ENCODE measurements around the gene SCGB2A2. TPM values are rescaled to one million over a fixed set of nuclear protein-coding genes. Genes with fewer than 3 reads are reported as not detected.

SCGB2A2 gene
- total and polyA plus RNA-seq, 5 donors from 2014 or later, result not detected

DNA sequence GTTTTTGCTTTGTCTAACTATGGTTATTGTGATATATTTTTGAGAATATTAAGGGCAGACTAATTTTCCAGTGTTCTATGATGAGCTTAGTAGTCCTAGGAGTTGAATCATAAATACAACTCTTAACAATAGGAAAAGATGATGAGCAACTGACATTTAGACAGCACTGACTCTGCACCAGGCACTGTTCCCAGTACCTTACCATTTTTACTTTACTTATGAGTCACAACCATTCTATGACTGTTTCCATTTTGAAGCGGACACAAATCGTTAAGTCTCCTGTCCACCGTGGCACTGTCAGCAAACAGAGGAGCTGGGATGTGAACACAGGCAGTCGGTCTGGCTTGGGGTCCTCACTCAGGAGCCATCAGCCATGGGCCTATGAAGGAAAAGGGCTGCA lies 3.4 kb upstream of the SCGB2A2 start:
- Mint-ChIP-seq H3K9me3 (peaks cover 0 to 7% (median 0%) of the 10 kb centered on the region in 7 donors), H3K4me1 (no peaks in the 10 kb centered on the region), H3K4me3 (no peak overlapping the region), H3K36me3 (no peaks in the 10 kb centered on the region), H3K27ac (no peak overlapping the region), H3K27me3 (peaks cover 29% of the 10 kb centered on the region)
- H3K27me3 ChIP-seq (ENCODE audit: control insufficient read depth, insufficient read depth, low read length), result peaks cover 1% of the 10 kb centered on the region
- no peak overlapping the region for H3K4me3 ChIP-seq (ENCODE audit: low read depth, low read length)
- H3K4me1 ChIP-seq (ENCODE audit: control insufficient read depth, insufficient read depth, low read length, poor library complexity, severe bottlenecking), result no peaks in the 10 kb centered on the region
- ATAC-seq (ENCODE audit: low read depth in 2 of 2) (no peak), DNase-seq (peak in 1 of 3 donors; percentile 30)
- H3K36me3 ChIP-seq (ENCODE audit: control insufficient read depth, insufficient read depth, low read length), result no peaks in the 10 kb centered on the region
- no peak overlapping the region for H3K27ac ChIP-seq (ENCODE audit: insufficient read depth, low read length, poor library complexity, severe bottlenecking)
- H3K9me3 ChIP-seq (ENCODE audit: control insufficient read depth in 2 of 2, low read length in 2 of 2), result no peaks in the 10 kb centered on the region

DNA sequence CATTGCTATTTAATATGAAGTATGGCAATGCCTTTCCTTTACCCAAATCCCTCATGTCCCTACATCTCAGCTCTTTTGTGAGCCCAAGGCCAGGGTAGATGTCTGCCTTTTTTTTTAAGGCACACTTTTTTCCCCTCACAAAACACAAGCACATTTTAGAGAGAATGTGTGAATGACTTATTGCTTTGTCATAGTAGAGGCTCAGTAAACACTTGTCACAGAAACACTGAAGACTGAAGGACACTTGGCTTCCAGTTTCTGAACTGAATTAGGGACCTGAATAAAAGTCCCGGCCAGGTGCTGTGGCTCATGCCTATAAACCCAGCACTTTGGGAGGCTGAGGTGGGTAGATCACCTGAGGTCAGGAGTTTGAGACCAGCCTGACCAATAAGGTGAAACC lies 2.9 kb upstream of the SCGB2A2 start:
- H3K4me3 ChIP-seq (ENCODE audit: low read depth, low read length), result no peak overlapping the region
- H3K27me3 ChIP-seq (ENCODE audit: control insufficient read depth, insufficient read depth, low read length), result peaks cover 1% of the 10 kb centered on the region
- H3K36me3 ChIP-seq (ENCODE audit: control insufficient read depth, insufficient read depth, low read length), result no peaks in the 10 kb centered on the region
- Mint-ChIP-seq H3K4me1 (no peaks in the 10 kb centered on the region), H3K36me3 (no peaks in the 10 kb centered on the region), H3K27ac (no peak overlapping the region), H3K9me3 (peaks cover 0 to 7% (median 0%) of the 10 kb centered on the region in 7 donors), H3K4me3 (no peak overlapping the region), H3K27me3 (peaks cover 31% of the 10 kb centered on the region)
- H3K4me1 ChIP-seq (ENCODE audit: control insufficient read depth, insufficient read depth, low read length, poor library complexity, severe bottlenecking), result no peaks in the 10 kb centered on the region
- DNase-seq (no peak), ATAC-seq (ENCODE audit: low read depth in 2 of 2) (no peak)
- H3K27ac ChIP-seq (ENCODE audit: insufficient read depth, low read length, poor library complexity, severe bottlenecking), result no peak overlapping the region
- H3K9me3 ChIP-seq (ENCODE audit: control insufficient read depth in 2 of 2, low read length in 2 of 2), result no peaks in the 10 kb centered on the region

DNA sequence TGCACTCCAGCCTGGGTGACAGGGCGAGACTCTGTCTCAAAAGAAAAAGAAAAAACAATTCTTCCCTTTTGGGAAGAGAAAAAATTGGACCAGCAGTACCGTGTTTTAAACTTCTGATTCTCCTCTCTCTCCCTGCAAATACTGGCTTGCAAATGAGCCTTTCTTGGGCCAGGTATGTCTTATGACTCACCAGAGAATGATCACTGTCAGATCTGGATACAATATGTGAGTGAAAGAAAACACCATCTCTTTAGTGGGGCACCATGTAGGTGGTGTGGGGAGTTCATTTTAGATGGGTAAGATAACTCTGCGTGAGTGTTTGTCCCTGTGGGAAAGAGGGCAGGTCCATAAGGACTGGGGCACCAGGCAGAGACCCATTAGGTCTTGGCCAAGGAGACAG lies 2.4 kb upstream of the SCGB2A2 start:
- peaks cover 1% of the 10 kb centered on the region for H3K27me3 ChIP-seq (ENCODE audit: control insufficient read depth, insufficient read depth, low read length)
- peak in 1 of 3 donors; percentile 12 for DNase-seq
- no peaks in the 10 kb centered on the region for H3K36me3 ChIP-seq (ENCODE audit: control insufficient read depth, insufficient read depth, low read length)
- Mint-ChIP-seq H3K4me1 (no peaks in the 10 kb centered on the region), H3K36me3 (no peaks in the 10 kb centered on the region), H3K4me3 (no peak overlapping the region), H3K27me3 (peaks cover 36% of the 10 kb centered on the region), H3K27ac (no peak overlapping the region), H3K9me3 (peaks cover 0 to 7% (median 0%) of the 10 kb centered on the region in 7 donors)
- ATAC-seq (ENCODE audit: low read depth in 2 of 2), result no peak
- H3K27ac ChIP-seq (ENCODE audit: insufficient read depth, low read length, poor library complexity, severe bottlenecking), result no peak overlapping the region
- no peaks in the 10 kb centered on the region for H3K4me1 ChIP-seq (ENCODE audit: control insufficient read depth, insufficient read depth, low read length, poor library complexity, severe bottlenecking)
- no peak overlapping the region for H3K4me3 ChIP-seq (ENCODE audit: low read depth, low read length)
- no peaks in the 10 kb centered on the region for H3K9me3 ChIP-seq (ENCODE audit: control insufficient read depth in 2 of 2, low read length in 2 of 2)

DNA sequence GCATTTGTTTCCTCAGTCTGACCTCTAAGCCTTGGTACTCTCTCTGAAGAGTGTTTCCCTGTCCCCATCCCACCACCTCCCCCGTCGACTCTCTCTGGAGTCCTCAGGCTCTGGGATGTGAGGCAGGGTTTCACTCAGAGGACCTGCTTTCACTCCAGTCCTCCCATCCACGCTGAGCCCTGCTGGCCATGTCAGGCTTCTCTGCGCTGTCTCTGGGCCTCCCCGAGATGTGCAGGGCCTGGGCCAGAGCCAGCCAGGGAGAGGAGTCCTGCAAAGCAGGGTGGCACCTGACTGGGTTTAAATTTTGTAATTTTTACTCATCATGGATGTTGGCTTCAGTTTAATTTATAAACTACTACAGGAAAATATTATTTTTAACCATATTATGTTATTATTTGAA lies 3.3 kb downstream of the SCGB2A2 start:
- peaks cover 0 to 4% (median 0%) of the 10 kb centered on the region in 7 donors for H3K9me3 Mint-ChIP-seq
- no peaks in the 10 kb centered on the region for H3K36me3 Mint-ChIP-seq
- H3K4me3 Mint-ChIP-seq, result no peak overlapping the region
- no peak overlapping the region for H3K27ac Mint-ChIP-seq
- no peak for ATAC-seq (ENCODE audit: low read depth in 2 of 2)
- no peaks in the 10 kb centered on the region for H3K9me3 ChIP-seq (ENCODE audit: control insufficient read depth in 2 of 2, low read length in 2 of 2)
- no peaks in the 10 kb centered on the region for H3K4me1 Mint-ChIP-seq
- H3K27me3 ChIP-seq (ENCODE audit: control insufficient read depth, insufficient read depth, low read length), result peaks cover 1% of the 10 kb centered on the region
- H3K27ac ChIP-seq (ENCODE audit: insufficient read depth, low read length, poor library complexity, severe bottlenecking), result no peak overlapping the region
- no peak for DNase-seq
- H3K4me3 ChIP-seq (ENCODE audit: low read depth, low read length), result no peak overlapping the region
- no peaks in the 10 kb centered on the region for H3K36me3 ChIP-seq (ENCODE audit: control insufficient read depth, insufficient read depth, low read length)
- peaks cover 14% of the 10 kb centered on the region for H3K27me3 Mint-ChIP-seq
- H3K4me1 ChIP-seq (ENCODE audit: control insufficient read depth, insufficient read depth, low read length, poor library complexity, severe bottlenecking), result no peaks in the 10 kb centered on the region

DNA sequence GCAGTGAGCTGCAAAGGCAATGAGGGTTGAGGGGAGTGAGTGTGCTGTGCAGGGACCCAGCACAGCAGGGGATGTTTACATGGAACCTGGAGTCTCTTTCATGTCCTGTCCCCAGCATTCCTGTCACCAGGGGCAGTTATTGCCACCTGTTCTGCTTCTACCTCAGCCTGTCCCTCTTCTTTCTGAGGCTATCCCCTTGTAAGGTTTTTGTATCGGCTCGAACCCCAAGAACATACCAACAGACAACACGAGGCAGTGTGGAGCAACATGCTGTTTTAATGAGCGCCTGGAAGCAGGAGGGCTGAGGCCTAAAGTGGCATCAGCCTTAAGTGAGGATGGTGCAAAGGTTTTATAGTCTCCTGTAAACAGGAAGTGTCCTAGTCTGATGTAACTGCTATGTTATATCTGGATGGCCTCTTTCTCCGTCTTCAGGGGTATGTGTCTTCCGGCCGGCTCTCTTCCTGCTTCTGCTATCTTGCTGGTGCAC lies 3.9 kb downstream of the SCGB2A2 start:
- Mint-ChIP-seq H3K4me1 (no peaks in the 10 kb centered on the region), H3K9me3 (no peaks in the 10 kb centered on the region), H3K27me3 (peaks cover 14% of the 10 kb centered on the region), H3K27ac (no peak overlapping the region), H3K4me3 (no peak overlapping the region), H3K36me3 (no peaks in the 10 kb centered on the region)
- no peaks in the 10 kb centered on the region for H3K9me3 ChIP-seq (ENCODE audit: control insufficient read depth in 2 of 2, low read length in 2 of 2)
- no peak overlapping the region for H3K4me3 ChIP-seq (ENCODE audit: low read depth, low read length)
- no peak overlapping the region for H3K27ac ChIP-seq (ENCODE audit: insufficient read depth, low read length, poor library complexity, severe bottlenecking)
- no peaks in the 10 kb centered on the region for H3K36me3 ChIP-seq (ENCODE audit: control insufficient read depth, insufficient read depth, low read length)
- no peak for ATAC-seq (ENCODE audit: low read depth in 2 of 2)
- no peaks in the 10 kb centered on the region for H3K4me1 ChIP-seq (ENCODE audit: control insufficient read depth, insufficient read depth, low read length, poor library complexity, severe bottlenecking)
- no peak for DNase-seq
- peaks cover 1% of the 10 kb centered on the region for H3K27me3 ChIP-seq (ENCODE audit: control insufficient read depth, insufficient read depth, low read length)

DNA sequence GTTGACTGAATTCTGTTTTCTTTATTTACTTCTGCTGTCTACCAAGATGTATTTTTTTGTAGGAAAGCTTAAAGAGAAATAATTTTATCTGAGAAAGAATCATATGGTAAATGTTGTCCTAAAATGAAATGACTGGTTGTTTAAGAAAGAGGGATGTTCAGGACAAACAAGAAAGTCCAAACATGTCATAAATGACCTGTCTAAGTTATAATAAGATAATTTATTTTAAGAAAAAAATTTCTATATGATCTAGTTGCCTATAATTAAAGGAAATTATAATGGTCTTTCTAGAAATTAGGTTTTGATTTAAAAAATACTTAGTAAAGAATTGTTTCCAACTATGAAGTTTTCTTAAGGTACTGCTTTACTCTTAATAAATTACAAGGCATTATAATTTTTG lies 10.5 kb downstream of the SCGB2A2 start:
- Mint-ChIP-seq H3K36me3 (no peaks in the 10 kb centered on the region), H3K27me3 (peaks cover 18% of the 10 kb centered on the region), H3K4me1 (no peaks in the 10 kb centered on the region), H3K4me3 (no peak overlapping the region), H3K9me3 (no peaks in the 10 kb centered on the region), H3K27ac (no peak overlapping the region)
- H3K9me3 ChIP-seq (ENCODE audit: control insufficient read depth in 2 of 2, low read length in 2 of 2), result no peaks in the 10 kb centered on the region
- H3K4me3 ChIP-seq (ENCODE audit: low read depth, low read length), result no peak overlapping the region
- H3K27me3 ChIP-seq (ENCODE audit: control insufficient read depth, insufficient read depth, low read length), result peaks cover 3% of the 10 kb centered on the region
- no peak for ATAC-seq (ENCODE audit: low read depth in 2 of 2)
- no peak for DNase-seq
- H3K4me1 ChIP-seq (ENCODE audit: control insufficient read depth, insufficient read depth, low read length, poor library complexity, severe bottlenecking), result no peaks in the 10 kb centered on the region
- H3K36me3 ChIP-seq (ENCODE audit: control insufficient read depth, insufficient read depth, low read length), result no peaks in the 10 kb centered on the region
- H3K27ac ChIP-seq (ENCODE audit: insufficient read depth, low read length, poor library complexity, severe bottlenecking), result no peak overlapping the region

DNA sequence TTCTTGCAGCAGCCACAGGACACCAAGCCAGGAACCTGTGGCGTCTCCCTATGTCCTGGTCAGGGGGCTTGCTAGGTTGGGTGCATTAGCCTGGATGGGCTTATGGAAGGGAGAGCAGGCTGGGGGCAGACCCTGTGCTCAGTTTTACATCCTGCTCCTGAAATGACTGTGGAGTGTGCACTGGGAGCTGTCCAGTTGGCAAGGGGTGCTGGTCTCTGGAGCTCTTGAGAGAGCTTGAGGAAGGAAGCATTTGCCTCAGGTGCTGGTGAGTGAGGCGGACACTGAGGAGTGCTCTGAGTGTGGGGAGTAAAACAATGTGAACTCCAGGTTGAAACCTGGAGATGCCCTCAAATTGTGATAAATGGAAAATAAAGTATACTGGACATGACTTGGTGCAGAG lies 25.5 kb downstream of the SCGB2A2 start:
- Mint-ChIP-seq H3K4me3 (no peak overlapping the region), H3K4me1 (no peaks in the 10 kb centered on the region), H3K27me3 (peaks cover 28% of the 10 kb centered on the region), H3K9me3 (peaks cover 0 to 2% (median 0%) of the 10 kb centered on the region in 7 donors), H3K36me3 (no peaks in the 10 kb centered on the region), H3K27ac (peak overlapping the region in 1 of 3 donors; percentile 94)
- H3K9me3 ChIP-seq (ENCODE audit: control insufficient read depth in 2 of 2, low read length in 2 of 2), result no peaks in the 10 kb centered on the region
- H3K36me3 ChIP-seq (ENCODE audit: control insufficient read depth, insufficient read depth, low read length), result no peaks in the 10 kb centered on the region
- no peaks in the 10 kb centered on the region for H3K27me3 ChIP-seq (ENCODE audit: control insufficient read depth, insufficient read depth, low read length)
- peak in 1 of 3 donors; percentile 14 for DNase-seq
- H3K4me3 ChIP-seq (ENCODE audit: low read depth, low read length), result no peak overlapping the region
- H3K4me1 ChIP-seq (ENCODE audit: control insufficient read depth, insufficient read depth, low read length, poor library complexity, severe bottlenecking), result no peaks in the 10 kb centered on the region
- no peak for ATAC-seq (ENCODE audit: low read depth in 2 of 2)
- no peak overlapping the region for H3K27ac ChIP-seq (ENCODE audit: insufficient read depth, low read length, poor library complexity, severe bottlenecking)

DNA sequence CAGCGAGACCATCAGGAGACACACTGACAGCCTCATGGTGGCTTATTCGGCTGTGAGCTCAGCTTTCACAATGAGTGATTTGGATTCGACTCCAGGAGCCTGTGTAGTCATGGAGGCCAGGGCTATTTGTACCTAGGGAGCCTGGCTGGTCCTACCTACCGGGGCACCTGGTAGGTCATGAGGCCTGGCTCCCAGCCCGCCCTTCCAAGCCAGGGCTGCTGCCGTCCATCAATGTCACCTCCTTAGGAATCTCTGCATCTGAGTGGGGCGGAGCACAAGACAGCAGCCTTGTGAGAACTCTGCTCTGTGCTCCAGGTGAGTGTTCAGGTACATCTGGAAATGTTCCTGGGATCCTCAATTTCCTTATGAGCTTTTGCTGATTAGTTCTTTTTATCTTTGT lies 29.0 kb downstream of the SCGB2A2 start, which contains the start of gene SCGB1D4:
TSS of gene SCGB1D4 (minus strand) at position 101 of the 400 bp plus-strand sequence. CDS start at position 36, 65 bp downstream.
- Histone ChIP-seq H3K27me3 (ENCODE audit: control insufficient read depth, insufficient read depth, low read length) (peaks cover 7% of the 10 kb centered on the region), H3K27ac (ENCODE audit: insufficient read depth, low read length, poor library complexity, severe bottlenecking) (no peak within 1 kb of the TSS), H3K4me3 (ENCODE audit: low read depth, low read length) (no peak within 1 kb of the TSS), H3K4me1 (ENCODE audit: control insufficient read depth, insufficient read depth, low read length, poor library complexity, severe bottlenecking) (no peaks in the 10 kb centered on the region), H3K9me3 (ENCODE audit: control insufficient read depth in 2 of 2, low read length in 2 of 2) (no peaks in the 10 kb centered on the region), H3K36me3 (ENCODE audit: control insufficient read depth, insufficient read depth, low read length) (no peaks in the 10 kb centered on the region)
- ATAC-seq (ENCODE audit: low read depth in 2 of 2) (no peak), DNase-seq (no peak)
- H3K4me3 Mint-ChIP-seq, result no peak within 1 kb of the TSS
- no peaks in the 10 kb centered on the region for H3K9me3 Mint-ChIP-seq
- H3K27ac Mint-ChIP-seq, result no peak within 1 kb of the TSS
- no peaks in the 10 kb centered on the region for H3K36me3 Mint-ChIP-seq
- no peaks in the 10 kb centered on the region for H3K4me1 Mint-ChIP-seq
- H3K27me3 Mint-ChIP-seq, result peaks cover 25% of the 10 kb centered on the region
